ENCODE results near the gene TMEM170B. TPM values are rescaled to one million over a fixed set of nuclear protein-coding genes. Genes with fewer than 3 reads are reported as not detected.

Gene TMEM170B
- total and polyA plus RNA-seq, 9 of the 15 experiments (the other 6 are each of a cell fraction or from before 2014, with no cell fraction given): 0.03 to 0.11 (median 0.07) TPM

- Histone ChIP-seq H3K9me1 (ENCODE audit: control insufficient read depth, insufficient read depth, low read length) (no peaks in the 10 kb centered on the region), H3K4me1 (replicated peaks in 1 of 2; ENCODE audit: control insufficient read depth in 2 of 2, insufficient read depth in 2 of 2, low read length in 2 of 2) (no peaks in the 10 kb centered on the region), H3K79me2 (ENCODE audit: control insufficient read depth, insufficient read depth, low read length) (no peaks in the 10 kb centered on the region), H3K27ac (ENCODE audit: extremely low read depth, low read depth, low read length) (no peak overlapping the region), H3K9me3 (replicated peaks; ENCODE audit: control insufficient read depth, insufficient read depth, low read depth, low read length) (no peaks in the 10 kb centered on the region), H4K20me1 (replicated peaks; ENCODE audit: control insufficient read depth, insufficient read depth, low read length) (no peaks in the 10 kb centered on the region), H3K9ac (ENCODE audit: insufficient read depth in 1 of 2, low read depth in 2 of 2, low read length in 2 of 2) (no peak overlapping the region), H3K27me3 (ENCODE audit: control insufficient read depth in 2 of 2, insufficient read depth in 2 of 2, low read length in 2 of 2) (peaks cover 0 to 6% of the 10 kb centered on the region in 2 experiments; a peak in 2 of 5 replicates), H3K4me2 (ENCODE audit: insufficient read depth, low read length) (no peak overlapping the region), H3K36me3 (ENCODE audit: control insufficient read depth, insufficient read depth, low read length) (no peaks in the 10 kb centered on the region), H2AFZ (ENCODE audit: low read depth, low read length) (no peak overlapping the region), H3K4me3 (no peak overlapping the region)
- 3% methylated on average over 3 of the region's 3 CpGs for WGBS (ENCODE audit: insufficient coverage, low coverage, missing lambda C conversion rate)
- BruUV-seq (replicated peaks): no TSS peak
- TF ChIP-seq HOXB6 (CRISPR knock-in tag; IDR thresholded peaks at IDR 0.05; ENCODE audit: borderline replicate concordance): no peak
- no peak for TF ChIP-seq ZNF133 (CRISPR knock-in tag; IDR thresholded peaks at IDR 0.05)
- TF ChIP-seq MEIS2 (IDR thresholded peaks at IDR 0.05; ENCODE audit: partially characterized antibody): no peak
- no peak for TF ChIP-seq PHF8 (IDR thresholded peaks at IDR 0.05; ENCODE audit: borderline replicate concordance, low read length)
- TF ChIP-seq ILF3 (IDR thresholded peaks at IDR 0.05; ENCODE audit: borderline replicate concordance): no peak
- no peak for TF ChIP-seq ZNF146 (CRISPR knock-in tag; IDR thresholded peaks at IDR 0.05; ENCODE audit: unreplicated experiment)
- FAIRE-seq (no peak), ATAC-seq (no peak), DNase-seq (ENCODE audit: extremely low read depth in 1 of 4, low spot score in 3 of 4) (no peak)
- ChIA-PET CTCF (ENCODE audit: low intra/inter-chr PET ratio) (interaction anchor here (0.6 kb wide), 1 partner anchor 390 kb away, joined by 3 read pairs; no protein-coding TSS in a partner anchor), POLR2A (interaction anchor here (0.6 kb wide), 1 partner anchor 1360 kb away, joined by 4 read pairs; no protein-coding TSS in a partner anchor)
- in situ Hi-C loops (cut with MboI) (no loop called here), intact Hi-C loops (cut with micrococcal nuclease) (no loop called here)
These were observed 26.2 kb downstream of the TMEM170B start for GRCh38 chr6:11563793-11564192.

GRCh38 chr6:11566609-11567008, 29.1 kb downstream of the TMEM170B start:
- Histone ChIP-seq H3K9ac (ENCODE audit: insufficient read depth in 1 of 2, low read depth in 2 of 2, low read length in 2 of 2) (no peak overlapping the region), H3K27me3 (ENCODE audit: control insufficient read depth in 2 of 2, insufficient read depth in 2 of 2, low read length in 2 of 2) (peaks cover 0 to 6% of the 10 kb centered on the region in 2 experiments; a peak in 2 of 5 replicates), H3K4me2 (ENCODE audit: insufficient read depth, low read length) (no peak overlapping the region), H3K9me3 (replicated peaks; ENCODE audit: control insufficient read depth, insufficient read depth, low read depth, low read length) (no peaks in the 10 kb centered on the region), H3K79me2 (ENCODE audit: control insufficient read depth, insufficient read depth, low read length) (no peaks in the 10 kb centered on the region), H3K36me3 (ENCODE audit: control insufficient read depth, insufficient read depth, low read length) (no peaks in the 10 kb centered on the region), H2AFZ (ENCODE audit: low read depth, low read length) (no peak overlapping the region), H3K27ac (ENCODE audit: extremely low read depth, low read depth, low read length) (no peak overlapping the region), H4K20me1 (replicated peaks; ENCODE audit: control insufficient read depth, insufficient read depth, low read length) (no peaks in the 10 kb centered on the region), H3K4me1 (replicated peaks in 1 of 2; ENCODE audit: control insufficient read depth in 2 of 2, insufficient read depth in 2 of 2, low read length in 2 of 2) (no peaks in the 10 kb centered on the region), H3K4me3 (no peak overlapping the region), H3K9me1 (ENCODE audit: control insufficient read depth, insufficient read depth, low read length) (no peaks in the 10 kb centered on the region)
- no peak for FAIRE-seq
- no peak for DNase-seq (ENCODE audit: extremely low read depth in 1 of 4, low spot score in 3 of 4)
- ATAC-seq: no peak
- BruUV-seq (replicated peaks): no TSS peak
- POLR2A ChIA-PET: no interaction called here
- CTCF ChIA-PET (ENCODE audit: low intra/inter-chr PET ratio): no interaction called here
- intact Hi-C loops (cut with micrococcal nuclease): no loop called here
- in situ Hi-C loops (cut with MboI): no loop called here
- 44% methylated on average over 8 of the region's 8 CpGs for WGBS (ENCODE audit: insufficient coverage, low coverage, missing lambda C conversion rate)
- TF ChIP-seq KAT7 (CRISPR knock-in tag; IDR thresholded peaks at IDR 0.05; ENCODE audit: borderline replicate concordance) (no peak), NRF1 (conservative IDR thresholded peaks at IDR 0.05 in 1 of 2, IDR thresholded peaks at IDR 0.05 in 1 of 2) (peak; percentile 78 to 80)

Measured in K562 (cell line).